K562 treated with DMSO at 1 percent for 4 hours (cell line): Measurements from ENCODE around the gene CCDC86. TPM values are rescaled to one million over a fixed set of nuclear protein-coding genes. Genes with fewer than 3 reads are reported as not detected.

ENCODE experiments used
- total RNA-seq: library from RNA; unstranded; fragments of 300-600 nt; gene quantifications from 2 replicates; pipeline ENCODE4 v1.2.3, GENCODE V29; 2022; ENCODE audit not compliant: insufficient read depth

CCDC86 gene
- total RNA-seq = 22.5 and 37.3 TPM in 2 replicates

GRCh38 chr11:60841797-60842667, at the start of gene CCDC86:
Gene CCDC86, plus strand, starts transcription at chr11:60842113. Its CDS starts 12 bp downstream, at chr11:60842125.

GRCh38 chr11:60855726-60856633, 14.1 kb downstream of the CCDC86 start, which contains the start of gene PTGDR2:
Gene PTGDR2, minus strand, starts transcription at chr11:60855950. Its CDS starts 2,228 bp downstream, at chr11:60853722.

GRCh38 chr11:60866911-60867870, 25.3 kb downstream of the CCDC86 start, which contains the start of gene ZP1:
Gene ZP1, plus strand, starts transcription at chr11:60867542. Its CDS starts 20 bp downstream, at chr11:60867562.

Other genes with a start within 250 kb of the CCDC86 start
- not detected in 2 replicates for gene MS4A8, start 142.5 kb upstream of the CCDC86 start, total RNA-seq
- not detected in 2 replicates for gene MS4A18, start 117.4 kb upstream of the CCDC86 start, total RNA-seq
- not detected in 2 replicates for gene MS4A15, start 85.2 kb upstream of the CCDC86 start, total RNA-seq
- not detected in 2 replicates for gene MS4A10, start 56.8 kb upstream of the CCDC86 start, total RNA-seq
- gene PTGDR2, start 13.8 kb downstream of the CCDC86 start, total RNA-seq = 2.7 and 3.5 TPM in 2 replicates
- gene ZP1, start 25.4 kb downstream of the CCDC86 start, total RNA-seq = not detected in 2 replicates
- 144 and 156 TPM in 2 replicates for gene PRPF19, start 64.5 kb downstream of the CCDC86 start, total RNA-seq
- gene TMEM109, start 72.0 kb downstream of the CCDC86 start, total RNA-seq = 48.0 and 52.3 TPM in 2 replicates
- 0.15 TPM in 1 of 2 replicates, not detected in the other for gene TMEM132A, start 82.3 kb downstream of the CCDC86 start, total RNA-seq
- gene SLC15A3, start 110.1 kb downstream of the CCDC86 start, total RNA-seq = not detected in 2 replicates
- not detected in 2 replicates for gene CD6, start 129.6 kb downstream of the CCDC86 start, total RNA-seq